ENCODE results near the gene ATG101.

Gene ATG101

DNA sequence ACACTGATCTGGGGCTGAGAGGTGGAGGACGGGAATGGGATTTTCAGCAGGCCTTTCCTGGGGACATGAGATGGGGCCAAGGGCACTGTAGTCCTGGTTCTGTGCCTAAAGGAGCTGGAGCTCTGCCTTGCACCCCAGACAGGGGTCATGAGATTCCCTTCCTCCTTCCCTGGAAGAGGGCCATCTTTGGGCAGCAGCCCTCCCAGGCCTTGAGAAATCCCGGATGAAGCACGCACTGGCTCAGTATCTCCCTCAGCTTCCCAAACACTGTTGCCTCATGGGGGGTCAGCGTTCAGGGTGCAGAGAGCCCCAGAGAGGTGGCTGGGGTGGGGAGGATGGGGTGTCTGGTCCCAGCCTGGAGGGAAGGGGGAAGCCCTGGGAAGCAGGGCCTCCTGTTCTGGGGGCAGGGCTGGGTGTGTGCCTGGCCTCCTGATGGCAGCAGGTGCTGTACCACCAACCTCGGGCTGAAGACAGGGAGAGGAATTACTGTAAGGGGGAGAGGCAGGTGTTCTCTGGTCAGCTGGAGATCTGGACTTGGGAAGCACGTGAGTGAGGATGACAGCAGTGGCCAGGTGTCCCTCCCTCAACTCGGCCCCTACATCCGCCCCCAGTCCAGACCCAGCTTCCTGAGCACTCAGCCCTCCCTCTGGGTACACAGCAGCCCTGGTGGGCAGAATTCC lies 26.9 kb upstream of the ATG101 start:
- no peak for FAIRE-seq

DNA sequence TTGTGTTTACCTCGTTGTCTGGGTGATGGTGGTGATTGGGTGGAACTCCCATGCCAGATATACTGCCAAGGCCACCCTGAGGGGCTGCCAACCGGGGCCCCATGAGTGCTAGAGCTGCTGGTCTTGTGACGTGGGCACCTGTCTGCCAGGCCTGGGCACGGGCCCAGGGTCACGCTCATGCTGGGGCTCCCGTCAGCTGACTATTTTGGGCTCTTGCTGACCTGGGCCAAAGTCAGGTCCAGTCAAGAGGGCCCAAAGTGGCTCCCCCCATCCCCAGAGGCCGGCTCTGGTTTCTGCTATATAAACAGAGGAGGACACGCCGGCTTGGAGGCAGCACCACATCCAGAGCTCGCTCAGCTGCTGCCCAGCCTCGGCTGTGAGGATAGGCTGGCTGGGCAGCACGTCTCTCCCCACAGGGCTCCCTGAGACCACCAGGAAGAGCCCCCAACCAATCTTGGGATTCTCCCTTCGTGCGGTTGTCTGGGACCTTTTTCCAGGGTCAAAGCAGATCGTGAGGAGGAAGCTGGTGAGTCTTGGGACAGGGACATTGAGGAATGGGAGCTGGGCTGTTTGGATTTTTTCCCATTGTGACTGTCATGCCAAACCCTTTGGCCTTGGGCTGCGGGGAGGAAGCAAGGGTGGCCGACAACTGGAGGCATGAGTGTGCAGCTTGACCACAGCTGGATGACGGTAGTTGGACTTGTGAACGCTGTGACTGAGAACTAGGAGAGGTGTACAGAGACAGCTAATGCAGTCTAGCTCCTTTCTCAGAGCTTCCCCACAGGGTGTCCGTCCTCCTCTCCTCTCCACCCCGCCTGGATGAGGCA lies 26.2 kb upstream of the ATG101 start:
- FAIRE-seq = no peak

DNA sequence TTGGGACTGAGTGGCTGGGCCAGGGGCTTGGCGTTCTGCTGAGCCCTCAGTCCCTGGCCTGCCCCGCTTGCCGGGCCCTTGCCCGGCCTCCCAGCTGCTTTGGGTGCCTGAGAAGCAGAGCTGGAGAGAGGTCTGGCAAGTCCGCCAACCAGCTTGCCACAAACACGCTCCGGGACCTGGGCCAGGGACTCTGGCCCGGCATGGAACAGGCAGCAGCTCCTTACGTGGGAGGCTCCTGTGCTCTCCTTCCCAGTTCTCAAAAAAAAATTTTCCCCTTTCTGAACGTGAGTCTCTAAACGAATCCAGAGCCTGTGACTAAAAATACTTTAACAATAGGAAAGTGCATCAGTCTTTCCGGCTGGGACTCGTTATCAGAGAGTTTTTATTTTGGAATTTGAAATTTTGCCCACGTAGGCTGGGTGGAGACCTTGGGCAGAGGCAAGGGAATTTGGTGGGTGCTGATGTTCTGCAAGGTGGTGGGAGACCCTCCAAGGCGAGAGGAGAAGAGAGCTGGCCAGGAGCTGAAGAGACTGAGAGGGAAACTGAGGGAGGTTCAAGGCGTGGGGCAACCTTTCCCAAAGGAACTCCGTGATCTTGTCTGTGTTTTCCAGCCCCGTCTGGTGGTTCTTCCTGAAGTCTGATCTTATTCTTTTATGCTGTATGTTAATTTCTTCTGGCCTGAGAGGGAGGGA lies 25.3 kb upstream of the ATG101 start:
- no peak for FAIRE-seq

DNA sequence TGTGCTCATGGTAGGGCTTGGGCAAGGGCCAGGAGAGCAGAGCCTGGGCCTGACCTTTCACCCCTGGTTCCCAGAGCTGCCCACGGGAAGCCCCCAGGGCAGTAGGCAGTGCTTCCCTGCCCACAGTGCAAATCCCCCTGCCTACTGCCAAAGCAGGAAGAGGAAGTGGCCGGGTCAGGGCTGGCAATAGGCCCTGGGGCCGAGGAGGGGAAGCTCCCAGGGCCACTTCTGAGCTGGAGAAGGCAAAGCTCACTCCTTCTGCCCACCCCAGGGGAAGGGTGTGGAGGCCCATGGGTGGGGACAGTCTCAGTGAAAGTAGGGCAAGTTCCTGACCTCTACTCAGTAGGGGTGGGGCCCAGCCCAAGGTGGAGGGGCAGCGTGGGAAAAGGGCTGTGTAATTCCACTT lies 24.0 kb upstream of the ATG101 start:
- no peak for FAIRE-seq

DNA sequence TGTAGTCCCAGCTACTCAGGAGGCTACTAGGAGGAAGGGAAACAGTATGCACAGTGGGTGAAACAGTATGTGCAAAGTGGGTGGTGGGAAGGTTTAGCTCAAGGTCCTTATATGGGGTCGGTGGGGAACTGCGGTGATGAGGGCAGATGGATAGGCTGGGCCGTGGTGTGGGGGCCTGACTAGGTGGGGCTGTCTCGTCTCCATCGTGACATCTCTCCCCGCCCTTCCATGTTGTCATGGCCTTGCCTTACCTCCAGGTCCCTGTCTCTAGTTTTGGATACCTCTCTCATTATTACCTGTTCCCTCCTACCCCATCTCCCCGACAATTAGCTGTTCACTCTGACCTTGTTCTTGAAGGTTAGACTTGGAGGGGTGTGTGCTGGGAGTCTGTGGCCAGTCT lies 22.9 kb upstream of the ATG101 start:
- FAIRE-seq = no peak

DNA sequence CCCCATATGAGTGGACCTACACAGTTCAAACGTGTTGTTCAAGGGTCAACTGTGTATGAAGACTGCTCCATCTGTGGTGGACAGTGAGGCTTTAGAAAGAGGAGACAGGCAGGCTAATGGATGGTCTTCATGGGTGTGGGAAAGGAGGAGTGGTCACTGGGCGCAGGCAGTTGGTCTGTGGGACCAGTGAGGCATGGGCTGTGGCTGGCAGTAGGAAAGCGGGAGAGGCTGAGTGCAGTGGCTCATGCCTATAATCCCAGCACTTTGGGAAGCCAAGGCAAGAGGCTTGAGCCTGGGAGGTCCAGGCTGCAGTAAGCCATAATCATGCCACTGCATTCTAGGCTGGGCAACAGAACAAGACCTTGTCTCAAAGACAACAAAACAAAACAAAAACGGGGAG lies 20.5 kb upstream of the ATG101 start:
- FAIRE-seq = no peak

DNA sequence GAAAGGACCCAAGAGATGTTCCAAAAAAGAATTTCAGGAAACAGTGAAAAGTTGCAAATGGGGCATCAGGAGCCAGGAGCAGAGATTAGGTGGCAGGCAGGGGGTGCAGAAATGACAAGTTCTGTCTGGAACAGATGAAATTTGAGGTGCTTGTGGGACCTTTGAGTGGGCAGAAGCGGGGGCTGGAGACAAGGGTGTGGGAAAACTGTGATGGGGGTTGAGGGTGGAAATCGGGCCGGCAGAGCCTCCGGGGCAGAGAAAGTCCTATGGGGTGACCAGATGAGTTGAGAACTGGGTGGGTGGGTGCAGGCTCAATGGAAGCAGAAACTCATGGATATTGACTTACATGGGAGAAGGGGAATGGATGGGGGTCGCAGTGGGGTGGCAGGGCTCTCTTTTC lies 20.1 kb upstream of the ATG101 start:
- FAIRE-seq = no peak

DNA sequence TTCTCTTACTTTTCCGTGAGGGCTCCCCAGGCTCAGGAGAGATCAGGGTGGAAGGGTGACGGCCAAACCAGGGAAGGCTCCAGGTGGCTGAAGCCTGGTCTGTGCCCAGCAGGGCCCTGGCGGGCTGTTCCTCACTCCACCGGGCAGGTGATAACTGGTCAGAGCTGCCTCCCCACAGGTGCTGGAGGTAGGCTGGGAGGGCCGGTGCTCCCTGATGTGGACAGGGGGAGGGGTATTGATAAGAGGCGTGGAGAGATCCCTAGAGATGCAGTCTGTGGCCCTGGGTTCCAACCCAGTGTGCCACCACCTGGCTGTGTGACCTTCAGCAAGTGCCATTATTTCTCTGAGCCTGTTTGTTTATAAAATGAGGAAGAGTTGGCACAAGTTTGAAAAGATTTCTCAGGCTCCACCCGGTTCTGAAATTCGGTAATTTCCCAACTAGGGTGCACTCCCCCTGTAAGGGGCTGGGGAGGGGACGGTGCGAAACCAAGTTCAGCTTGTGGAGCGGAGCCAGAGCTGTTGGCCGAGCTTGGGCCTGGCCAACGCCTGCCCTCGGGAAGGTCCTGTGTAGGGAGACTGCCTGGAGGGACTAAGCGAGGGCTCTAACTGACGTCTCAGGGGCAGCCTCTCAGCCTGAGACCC lies 19.5 kb upstream of the ATG101 start:
- no peak for FAIRE-seq

DNA sequence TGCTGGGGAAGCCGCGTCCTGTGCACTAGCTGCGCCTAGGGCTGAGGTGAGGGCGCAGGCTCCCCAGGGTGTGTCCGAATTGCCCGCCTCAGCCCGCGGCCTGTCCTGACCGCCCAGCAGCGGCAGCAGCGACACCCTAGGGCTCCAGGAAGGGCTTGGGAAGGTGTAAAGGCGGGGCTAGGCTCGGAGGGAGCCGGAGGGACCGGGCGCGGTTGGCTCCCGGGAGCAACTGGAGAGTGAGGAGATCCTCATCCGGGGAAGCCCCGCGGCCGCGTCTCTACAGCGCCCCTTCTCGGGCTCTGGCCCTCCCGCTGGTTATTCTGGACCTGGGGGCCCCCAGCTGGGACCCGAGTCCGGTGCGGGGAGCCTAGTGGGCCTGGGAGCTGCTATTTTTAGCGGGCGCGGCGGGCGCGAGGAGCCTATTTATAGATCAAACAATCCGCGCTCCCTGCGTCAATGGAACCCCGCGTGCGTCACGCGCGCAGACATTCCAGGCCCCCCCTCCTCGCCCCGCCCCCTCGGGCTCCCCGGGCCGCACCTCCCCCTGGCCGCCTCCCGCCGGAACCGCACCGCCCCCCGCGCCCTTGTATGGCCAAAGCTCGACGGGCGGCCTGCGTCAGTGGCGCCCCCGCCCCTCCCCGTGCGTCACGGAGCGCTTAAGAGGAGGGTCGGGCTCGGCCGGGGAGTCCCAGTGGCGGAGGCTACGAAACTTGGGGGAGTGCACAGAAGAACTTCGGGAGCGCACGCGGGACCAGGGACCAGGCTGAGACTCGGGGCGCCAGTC lies 18.8 kb upstream of the ATG101 start, which contains the start of gene NR4A1:
NR4A1 (plus strand) TSS at position 685 of the 784 bp plus-strand sequence. CDS start 2,887 bp downstream, outside the sequence.
- no peak for FAIRE-seq

DNA sequence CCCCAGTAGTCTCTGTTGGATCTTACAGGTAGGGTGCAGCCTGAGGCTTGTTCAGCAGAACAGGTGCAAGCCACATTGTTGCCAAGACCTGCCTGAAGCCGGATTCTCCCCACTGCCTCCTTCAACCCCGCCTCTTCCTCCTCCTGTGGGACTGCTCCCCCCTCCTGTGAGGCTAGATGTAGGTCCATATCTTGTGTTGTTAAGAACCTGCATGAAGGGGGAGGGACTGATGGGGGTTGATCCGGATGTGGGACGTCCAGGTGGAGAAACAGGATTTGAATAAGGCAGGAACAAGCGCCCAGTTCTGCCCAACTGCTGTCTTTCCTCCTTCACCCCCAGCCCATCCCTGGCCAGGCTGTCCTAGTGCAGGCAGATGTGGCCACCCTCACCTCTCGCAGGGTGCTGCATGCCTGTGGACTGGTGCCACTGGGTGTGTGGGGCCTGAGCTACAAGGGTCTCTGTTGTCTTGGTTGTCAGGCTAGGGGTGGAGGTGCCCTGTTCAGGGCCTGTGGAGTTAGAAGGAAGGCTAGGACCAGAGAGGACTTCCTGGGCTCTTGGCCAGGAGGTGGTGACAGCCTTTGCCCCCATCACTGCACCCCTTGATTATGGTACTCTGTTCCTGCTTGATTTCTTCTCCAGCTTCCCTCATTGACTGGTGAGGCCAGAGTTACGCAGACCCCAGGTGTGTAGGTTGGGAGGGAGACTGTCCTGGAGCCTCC lies 17.2 kb upstream of the ATG101 start:
- no peak for FAIRE-seq

DNA sequence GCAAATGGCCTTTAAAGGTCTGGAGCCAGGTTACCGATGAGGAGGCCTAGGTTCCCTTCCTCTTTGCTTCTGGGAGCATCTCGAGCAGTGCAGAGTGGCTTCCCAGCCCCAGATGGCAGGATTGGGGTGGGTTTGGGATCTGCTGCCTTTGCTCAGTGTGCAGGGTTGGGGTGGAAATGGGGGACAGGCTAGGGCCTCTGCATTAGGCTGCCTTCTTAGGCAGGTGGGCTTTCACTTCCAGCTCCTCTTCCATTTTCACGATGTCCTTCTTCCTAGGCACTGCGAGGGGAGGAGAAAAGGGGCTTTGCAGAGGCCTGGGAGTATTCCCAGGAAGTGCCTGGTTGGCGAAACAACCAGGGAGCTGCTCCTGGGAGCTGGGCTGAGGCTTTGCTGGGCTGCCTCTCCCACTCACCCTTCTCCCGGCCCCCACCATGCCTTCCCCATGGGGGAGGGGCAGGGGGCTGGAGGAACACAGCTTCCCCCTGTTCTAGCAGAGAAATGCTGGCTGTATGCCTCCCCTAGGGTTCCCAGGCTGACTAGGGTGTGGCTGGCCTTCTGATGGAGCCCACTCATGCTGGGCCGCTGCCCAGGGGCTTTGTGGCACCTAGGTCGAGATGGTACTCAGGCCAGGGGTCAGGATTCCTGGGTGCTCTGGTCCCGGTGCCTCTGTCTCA lies 16.1 kb upstream of the ATG101 start:
- FAIRE-seq = no peak

DNA sequence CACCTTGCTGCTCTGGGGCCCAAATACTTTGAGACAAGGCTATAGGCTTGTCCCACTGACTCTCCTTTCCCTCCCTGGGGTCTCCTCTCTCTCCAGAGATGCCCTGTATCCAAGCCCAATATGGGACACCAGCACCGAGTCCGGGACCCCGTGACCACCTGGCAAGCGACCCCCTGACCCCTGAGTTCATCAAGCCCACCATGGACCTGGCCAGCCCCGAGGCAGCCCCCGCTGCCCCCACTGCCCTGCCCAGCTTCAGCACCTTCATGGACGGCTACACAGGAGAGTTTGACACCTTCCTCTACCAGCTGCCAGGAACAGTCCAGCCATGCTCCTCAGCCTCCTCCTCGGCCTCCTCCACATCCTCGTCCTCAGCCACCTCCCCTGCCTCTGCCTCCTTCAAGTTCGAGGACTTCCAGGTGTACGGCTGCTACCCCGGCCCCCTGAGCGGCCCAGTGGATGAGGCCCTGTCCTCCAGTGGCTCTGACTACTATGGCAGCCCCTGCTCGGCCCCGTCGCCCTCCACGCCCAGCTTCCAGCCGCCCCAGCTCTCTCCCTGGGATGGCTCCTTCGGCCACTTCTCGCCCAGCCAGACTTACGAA lies 15.4 kb upstream of the ATG101 start:
- FAIRE-seq = no peak

DNA sequence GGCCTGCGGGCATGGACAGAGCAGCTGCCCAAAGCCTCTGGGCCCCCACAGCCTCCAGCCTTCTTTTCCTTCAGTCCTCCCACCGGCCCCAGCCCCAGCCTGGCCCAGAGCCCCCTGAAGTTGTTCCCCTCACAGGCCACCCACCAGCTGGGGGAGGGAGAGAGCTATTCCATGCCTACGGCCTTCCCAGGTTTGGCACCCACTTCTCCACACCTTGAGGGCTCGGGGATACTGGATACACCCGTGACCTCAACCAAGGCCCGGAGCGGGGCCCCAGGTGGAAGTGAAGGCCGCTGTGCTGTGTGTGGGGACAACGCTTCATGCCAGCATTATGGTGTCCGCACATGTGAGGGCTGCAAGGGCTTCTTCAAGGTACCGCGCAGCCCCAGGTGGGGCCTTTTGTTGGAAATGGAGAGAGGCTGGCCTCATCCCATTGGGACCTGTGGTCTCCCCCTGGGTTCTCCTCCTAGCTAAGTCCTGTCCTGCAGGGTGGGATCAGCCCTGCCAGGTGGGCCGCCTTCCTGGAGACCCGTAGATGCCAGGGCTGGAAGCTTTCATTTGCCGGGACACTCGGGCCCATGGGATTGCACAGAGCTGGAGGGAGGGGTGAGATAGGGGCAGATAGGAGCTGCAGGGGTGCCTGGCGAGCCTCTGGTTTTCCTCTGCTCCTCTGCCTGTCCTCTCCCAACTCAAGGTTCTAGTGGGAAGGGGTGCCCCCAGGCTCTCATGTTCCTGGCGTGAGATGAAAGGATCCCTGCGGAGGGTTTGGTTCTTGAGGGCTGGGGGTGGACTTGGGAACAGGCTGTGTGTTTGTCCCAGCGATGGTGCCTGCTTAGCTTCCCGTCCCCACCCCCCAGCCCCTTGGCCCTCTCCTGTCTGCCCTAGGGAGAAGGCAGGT lies 14.7 kb upstream of the ATG101 start:
- no peak for FAIRE-seq

DNA sequence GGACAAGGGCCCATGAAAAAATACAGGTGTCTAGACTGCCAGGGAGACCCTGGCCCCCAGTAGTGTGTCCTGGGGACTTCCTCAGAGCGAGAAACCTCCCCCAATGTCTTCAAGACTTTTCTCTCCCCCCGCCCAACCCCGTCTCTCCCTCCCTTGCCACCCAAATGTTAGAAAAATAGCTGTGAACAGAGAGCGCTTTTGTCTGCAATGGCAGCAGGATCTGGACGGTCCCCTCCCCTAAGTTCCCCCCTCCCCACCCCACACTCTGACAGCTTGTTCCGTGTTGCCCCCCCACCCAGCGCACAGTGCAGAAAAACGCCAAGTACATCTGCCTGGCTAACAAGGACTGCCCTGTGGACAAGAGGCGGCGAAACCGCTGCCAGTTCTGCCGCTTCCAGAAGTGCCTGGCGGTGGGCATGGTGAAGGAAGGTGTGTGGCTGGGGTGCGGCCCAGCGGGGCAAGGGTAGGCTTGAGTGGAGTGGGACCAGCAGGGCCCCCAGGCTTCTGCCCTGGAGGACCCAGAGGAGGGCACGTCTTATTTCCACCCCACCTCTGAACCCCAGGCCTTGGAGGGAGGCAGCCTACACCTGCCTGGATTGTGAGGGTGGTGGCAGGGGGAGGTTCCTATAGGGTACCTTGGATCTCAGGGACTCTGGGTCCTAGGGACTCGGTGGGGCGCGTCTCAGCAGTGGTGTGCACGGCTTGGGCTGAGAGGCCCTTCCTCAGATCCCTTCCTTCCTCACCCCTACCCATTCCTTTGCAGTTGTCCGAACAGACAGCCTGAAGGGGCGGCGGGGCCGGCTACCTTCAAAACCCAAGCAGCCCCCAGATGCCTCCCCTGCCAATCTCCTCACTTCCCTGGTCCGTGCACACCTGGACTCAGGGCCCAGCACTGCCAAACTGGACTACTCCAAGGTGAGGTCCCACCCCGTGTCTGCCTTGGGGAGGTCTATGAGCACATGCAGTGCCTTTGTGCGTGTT lies 13.8 kb upstream of the ATG101 start:
- no peak for FAIRE-seq

DNA sequence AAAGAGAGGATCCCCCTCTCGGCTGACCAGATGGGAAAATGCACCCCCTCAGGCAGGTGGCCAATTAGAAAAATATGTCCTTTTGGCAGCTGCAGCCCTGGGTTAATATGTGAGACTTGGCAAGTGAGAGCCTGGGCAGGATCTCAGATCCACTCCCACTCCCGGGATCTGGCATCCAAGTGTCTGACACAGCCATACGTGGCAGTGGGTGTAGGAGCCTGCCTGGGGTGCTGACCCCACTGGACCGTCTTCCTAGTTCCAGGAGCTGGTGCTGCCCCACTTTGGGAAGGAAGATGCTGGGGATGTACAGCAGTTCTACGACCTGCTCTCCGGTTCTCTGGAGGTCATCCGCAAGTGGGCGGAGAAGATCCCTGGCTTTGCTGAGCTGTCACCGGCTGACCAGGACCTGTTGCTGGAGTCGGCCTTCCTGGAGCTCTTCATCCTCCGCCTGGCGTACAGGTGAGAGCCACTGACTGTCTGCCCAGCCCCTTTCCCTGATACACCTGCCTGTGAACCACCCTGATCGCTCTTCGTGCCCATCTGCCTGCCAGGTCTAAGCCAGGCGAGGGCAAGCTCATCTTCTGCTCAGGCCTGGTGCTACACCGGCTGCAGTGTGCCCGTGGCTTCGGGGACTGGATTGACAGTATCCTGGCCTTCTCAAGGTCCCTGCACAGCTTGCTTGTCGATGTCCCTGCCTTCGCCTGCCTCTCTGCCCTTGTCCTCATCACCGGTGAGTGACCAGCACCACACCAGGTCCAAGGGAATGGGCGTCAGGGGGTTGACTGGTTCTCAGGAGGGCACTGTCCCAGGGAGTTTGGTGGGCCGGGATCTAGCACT lies 12.8 kb upstream of the ATG101 start:
- FAIRE-seq = no peak

DNA sequence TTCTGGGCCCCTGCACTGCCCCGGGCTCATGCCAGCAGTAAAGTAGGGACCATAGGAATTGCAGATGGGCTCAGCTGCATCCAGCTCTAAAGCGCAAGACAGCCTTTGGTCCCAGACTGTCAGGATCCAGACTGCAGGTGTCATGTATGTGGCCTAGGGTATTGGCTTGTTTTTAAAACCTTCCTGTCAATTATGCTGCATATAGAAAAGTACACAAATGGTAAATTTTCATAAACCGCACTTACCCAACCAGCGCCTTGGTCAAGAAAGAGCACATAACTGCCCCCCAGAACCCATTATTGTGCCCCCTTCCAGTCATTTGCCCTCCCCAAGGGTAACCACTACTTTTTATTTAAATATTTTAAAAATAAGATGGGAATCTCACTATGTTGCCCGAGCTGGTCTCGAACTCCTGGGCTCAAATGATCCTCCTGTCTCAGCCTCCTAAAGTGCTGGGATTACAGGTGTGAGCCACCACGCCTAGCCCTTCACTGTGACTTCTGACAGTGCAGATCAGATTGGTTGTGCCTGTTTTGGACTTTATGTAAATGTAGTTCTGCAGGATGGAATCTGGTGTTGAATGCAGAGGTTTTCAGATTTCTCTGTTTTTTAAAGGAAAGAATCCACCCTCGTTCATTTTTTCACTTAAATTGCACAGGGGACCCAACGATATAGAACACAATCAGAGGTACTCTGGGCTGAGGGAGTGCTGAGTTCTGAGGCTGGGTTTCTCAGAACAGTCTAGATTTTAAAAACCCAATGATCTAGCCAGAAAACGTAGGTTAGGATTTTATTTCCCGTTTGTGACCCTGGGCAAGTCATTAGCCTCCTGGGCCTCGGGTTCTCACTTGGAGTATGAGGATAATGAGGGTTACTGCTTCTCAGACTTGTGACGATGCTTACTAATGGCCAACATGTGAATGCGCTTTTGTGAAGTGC lies 11.9 kb upstream of the ATG101 start:
- FAIRE-seq = no peak
